HG03025 (cell line): ENCODE results near the gene HSD17B8.

Experiments
- ATAC-seq: cut with Tn5 transposase; IDR thresholded peaks from one replicate; pipeline ENCODE4 v1.9.1; 2021; ENCODE audit warnings: mild to moderate bottlenecking, moderate library complexity; ENCODE audit not compliant: unreplicated experiment, low FRiP score

The HSD17B8 gene

DNA sequence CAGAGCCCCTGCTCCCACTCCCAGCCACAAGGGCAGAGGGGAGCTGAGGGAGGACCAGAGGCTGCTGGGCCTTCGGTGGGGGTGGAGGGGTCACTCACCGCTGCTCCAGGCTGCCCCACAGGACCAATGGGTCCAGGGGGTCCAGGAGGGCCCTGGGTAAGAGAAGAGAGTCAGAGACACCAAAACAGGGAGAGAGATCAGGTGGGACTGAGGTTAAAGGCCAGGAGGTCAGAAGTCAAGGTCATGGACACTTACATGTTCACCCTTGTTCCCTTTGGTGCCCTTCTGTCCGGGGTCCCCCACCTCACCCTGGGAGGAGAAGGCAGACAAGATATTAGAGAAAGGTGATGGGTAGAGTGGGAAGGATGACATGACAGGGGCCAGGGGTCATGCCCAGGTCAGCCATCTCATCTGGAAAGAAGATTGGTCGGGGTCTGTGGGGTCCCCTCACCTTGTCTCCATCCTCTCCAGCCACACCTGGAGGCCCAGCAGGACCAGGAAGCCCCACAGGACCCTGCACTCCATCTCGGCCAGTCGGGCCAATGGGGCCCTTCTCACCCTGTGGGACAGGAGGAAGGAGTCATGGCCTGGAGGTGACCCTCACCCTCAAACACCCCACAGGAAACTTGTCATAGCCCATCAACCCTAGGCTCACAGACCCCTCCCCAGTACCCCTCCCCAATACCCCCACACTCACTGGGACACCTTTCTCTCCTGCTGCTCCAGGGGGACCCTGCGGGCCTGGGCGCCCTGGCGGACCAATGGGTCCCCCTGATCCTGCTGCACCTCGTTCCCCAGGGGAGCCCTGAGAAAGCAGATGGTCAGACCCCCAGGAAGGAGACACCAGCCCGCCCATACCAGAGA, 33.2 kb upstream of the HSD17B8 start:
- no peak for ATAC-seq

GRCh38 chr6:33171880-33172687, 32.4 kb upstream of the HSD17B8 start:
- no peak for ATAC-seq

DNA sequence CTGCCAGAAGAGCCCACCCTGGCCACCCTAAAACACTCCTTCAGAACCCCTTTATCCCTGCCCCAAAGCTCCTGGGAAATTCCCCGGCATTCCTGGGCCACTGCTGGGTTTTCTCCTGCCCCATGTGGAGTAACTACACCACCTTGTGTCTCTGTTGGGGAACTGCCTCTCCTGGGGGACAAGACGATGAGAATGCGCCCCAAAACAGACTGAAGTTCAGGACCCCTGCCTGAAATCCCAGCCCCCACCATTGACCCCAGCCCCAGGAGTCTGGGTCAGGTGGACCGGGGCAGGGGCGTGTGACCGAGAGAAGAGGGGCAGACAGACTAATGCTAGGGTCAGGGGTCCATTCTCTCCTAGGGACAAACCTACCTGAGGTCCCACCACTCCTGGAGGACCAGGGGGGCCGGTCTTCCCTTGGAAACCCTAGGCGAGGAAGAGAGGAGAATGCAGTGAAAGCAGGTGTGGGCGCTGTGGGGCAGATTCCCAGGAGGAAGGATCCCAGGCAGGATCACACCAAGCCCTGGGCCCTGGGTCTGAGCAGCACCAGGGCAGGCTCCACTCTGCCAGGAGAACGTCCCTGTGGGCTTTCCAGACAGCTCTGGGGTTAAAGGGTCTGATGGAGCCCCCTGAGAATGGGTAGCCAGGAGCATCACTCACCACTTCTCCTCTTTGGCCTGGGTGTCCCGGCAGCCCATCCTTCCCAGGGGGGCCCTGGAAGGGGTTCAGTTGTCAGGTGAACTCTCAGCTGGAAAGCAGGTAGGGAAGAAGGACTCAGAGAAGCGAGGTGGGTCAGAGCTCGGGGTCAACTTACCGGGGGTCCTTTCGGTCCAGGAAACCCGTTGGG, 31.5 kb upstream of the HSD17B8 start:
- ATAC-seq: no peak

DNA sequence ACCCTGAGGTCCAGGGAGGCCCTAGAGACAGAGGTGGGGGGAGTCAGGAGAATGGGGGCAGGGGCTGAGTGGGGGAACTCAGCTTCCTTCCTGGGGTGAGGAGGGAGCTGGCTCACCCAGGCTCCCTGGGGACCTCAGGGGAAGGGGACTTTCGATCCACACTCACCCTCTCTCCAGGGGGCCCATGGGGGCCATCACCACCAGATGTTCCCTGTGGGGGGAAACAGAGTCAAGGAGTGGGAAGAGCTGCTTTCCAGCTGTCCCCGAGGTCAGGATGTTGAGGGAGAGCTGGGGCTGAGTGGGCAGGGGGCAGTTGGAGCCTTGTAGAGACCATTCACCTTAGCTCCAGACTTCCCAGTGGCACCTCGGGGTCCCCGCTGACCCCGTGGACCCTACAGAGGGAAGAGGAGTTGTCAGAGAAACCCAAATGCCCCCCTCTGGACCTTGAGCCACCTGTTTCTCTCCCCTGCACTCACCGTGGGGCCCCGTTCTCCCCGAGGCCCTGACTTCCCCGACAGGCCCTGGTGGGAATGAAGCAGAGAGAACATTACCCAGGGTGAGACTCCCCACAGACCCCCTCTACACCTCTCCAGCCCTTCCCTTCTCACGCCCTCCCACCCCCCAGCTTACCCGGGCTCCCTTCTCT, 30.8 kb upstream of the HSD17B8 start:
- no peak for ATAC-seq

DNA sequence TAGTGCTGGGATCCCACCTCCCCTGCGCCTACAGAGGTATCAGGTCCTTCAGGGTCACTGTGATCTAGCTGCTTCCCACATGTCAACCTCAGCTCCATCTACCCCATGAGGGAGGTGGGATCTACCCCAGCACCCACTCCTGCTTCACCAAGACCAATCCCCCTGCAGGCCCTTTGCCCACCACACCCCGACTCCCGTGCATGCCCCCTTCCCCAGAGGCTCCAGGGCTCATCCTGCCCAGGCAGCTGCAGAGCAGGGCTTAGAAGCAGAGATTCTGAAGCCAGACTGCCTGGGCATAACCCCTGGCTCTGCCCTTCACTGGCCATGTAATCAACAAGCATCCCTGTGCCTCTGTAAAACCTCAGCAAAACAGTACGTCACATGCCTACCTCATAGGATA, 29.7 kb upstream of the HSD17B8 start:
- ATAC-seq: no peak

- no peak for ATAC-seq
Measured at GRCh38 chr6:33175436-33176069, 28.9 kb upstream of the HSD17B8 start.

DNA sequence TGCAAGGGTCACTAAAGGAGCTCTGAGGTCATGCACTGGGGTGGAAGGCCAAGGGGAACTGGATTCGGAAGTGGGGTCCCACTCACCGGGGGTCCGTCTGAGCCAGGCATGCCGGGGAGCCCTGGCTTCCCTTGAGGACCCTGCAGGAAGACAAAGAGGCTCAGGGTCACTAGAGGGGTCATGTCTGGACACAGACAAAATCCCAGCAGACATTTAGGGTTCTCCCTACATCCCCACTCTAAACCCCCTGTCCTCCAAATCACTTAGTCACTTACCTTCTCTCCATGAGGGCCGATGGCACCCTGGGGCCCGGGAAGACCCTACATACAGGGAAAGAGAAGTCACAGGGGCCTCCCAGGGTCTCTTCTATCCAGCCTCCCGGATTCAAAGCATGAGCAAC, 27.5 kb upstream of the HSD17B8 start:
- ATAC-seq: no peak

GRCh38 chr6:33177552-33178446, 26.7 kb upstream of the HSD17B8 start:
- ATAC-seq: no peak

- no peak for ATAC-seq
Measured at GRCh38 chr6:33178755-33179475, 25.5 kb upstream of the HSD17B8 start.

GRCh38 chr6:33181141-33181540, 23.3 kb upstream of the HSD17B8 start:
- ATAC-seq: no peak

DNA sequence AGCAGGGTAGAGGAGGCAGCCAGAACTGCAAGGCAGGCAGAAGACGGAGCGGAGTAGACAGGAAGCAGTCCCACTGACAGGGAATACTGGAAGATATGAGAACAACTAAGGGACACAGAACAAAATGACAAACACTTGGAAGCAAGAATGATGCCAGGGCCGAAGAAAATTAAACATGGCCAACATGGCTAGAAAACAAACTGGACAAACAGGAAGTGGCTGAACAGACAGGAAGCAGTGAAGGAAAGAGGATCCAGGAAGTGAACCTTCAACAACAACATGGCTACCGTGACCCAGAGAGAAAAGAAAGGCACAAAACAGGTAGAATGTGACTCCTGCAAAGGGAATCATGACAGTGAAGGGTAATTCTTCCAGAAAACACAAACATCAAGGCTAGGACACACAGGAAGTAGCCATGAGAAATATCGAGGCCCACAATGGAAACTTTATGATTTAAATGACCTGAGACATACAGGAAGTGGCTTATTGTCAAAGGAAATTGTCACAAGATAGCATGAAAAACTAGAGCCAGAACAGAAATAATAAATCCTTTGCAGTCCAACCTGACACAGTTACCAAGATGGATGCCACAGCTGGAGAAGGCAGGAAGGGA, 21.3 kb upstream of the HSD17B8 start:
- ATAC-seq: no peak

DNA sequence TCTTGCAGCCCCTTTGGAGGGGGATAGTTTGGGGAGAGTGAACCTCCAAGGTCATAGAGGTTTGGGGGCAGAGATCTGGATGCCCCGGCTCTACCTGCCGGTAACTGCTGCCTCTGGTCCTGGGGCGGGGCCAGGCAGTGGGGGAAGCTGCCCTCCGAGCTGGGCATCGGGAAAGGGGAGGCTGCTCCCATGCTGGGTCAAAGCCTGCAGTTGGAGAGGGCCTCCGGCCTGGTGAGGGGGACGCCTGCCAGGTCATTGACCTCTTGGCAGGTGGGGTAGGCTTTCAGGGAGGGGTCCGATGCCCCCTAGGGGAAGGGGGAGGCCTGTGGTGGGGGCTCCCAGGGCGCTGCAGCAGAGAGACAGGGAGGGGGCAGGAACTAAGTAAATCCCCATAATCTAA, 19.3 kb upstream of the HSD17B8 start:
- ATAC-seq: no peak

DNA sequence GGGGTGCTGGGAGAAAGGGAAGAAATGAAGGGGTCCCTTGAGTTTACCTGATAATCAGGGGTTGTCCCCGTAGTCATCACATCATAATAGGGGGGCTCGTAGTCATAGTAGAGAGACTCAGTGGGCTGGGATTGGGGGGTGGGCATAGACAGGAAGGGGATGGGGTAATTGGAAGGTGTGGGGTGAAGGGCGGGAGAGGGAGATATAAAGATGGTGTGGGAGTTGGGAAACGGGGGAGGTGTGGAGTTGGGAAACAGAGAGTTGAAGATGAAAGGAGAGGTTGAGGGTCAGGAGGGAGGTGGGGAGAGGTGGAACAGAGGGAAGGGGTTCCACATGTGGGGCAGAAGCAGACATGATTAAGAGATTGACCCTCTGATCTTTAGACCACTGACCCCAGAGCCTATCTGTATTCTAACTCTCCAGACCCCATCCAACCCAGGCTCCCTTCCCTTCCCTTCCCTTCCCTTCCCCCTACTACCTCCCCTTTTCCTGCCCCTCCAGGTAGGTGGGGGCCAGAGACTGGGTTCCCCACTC, 18.7 kb upstream of the HSD17B8 start:
- no peak for ATAC-seq

GRCh38 chr6:33187809-33188208, 16.6 kb upstream of the HSD17B8 start:
- ATAC-seq: no peak

- no peak for ATAC-seq
Measured at GRCh38 chr6:33189164-33189563, 15.3 kb upstream of the HSD17B8 start.

GRCh38 chr6:33189625-33190448, 14.6 kb upstream of the HSD17B8 start:
- ATAC-seq: no peak
